Neutrophil (primary cell): ENCODE results near the gene PPP2R3B.

ENCODE experiments used
- H3K27ac ChIP-seq: fragments of 200-600 bp; sonication (generic); 2 replicates; pipeline ENCODE4 v1.5.1; 2016; ENCODE audit warnings: mild to moderate bottlenecking, moderate library complexity
- H3K27me3 ChIP-seq: fragments of 200-600 bp; sonication (generic); 2 replicates; pipeline ENCODE4 v1.6.0; 2016; ENCODE audit warnings: mild to moderate bottlenecking
- H3K36me3 ChIP-seq: fragments of 200-600 bp; sonication (generic); 2 replicates; pipeline ENCODE4 v1.5.1; 2017
- H3K4me1 ChIP-seq, 2 experiments: fragments of 200-600 bp in 1 of 2; sonication (generic) in 1 of 2; 1 replicate in 1 of 2; 2 replicates in 1 of 2; pipeline versions ENCODE4 v1.5.1 to v1.6.1; 2013 to 2016; ENCODE audit warnings: low read depth in 1 of 2, low read length in 1 of 2, mild to moderate bottlenecking in 1 of 2, moderate library complexity in 1 of 2; ENCODE audit not compliant: control insufficient read depth in 1 of 2, insufficient read depth in 1 of 2
- H3K4me3 ChIP-seq, 2 experiments: fragments of 200-600 bp in 1 of 2; sonication (generic) in 1 of 2; 1 replicate in 1 of 2; 2 replicates in 1 of 2; pipeline ENCODE4 v1.5.1; 2013 to 2016; ENCODE audit warnings: low read depth in 1 of 2, low read length in 1 of 2, mild to moderate bottlenecking in 1 of 2, moderate library complexity in 1 of 2
- H3K9me3 ChIP-seq: fragments of 200-600 bp; sonication (generic); 2 replicates; pipeline ENCODE4 v1.5.1; 2016
- CTCF ChIP-seq: fragments of 200-600 bp; sonication (generic); IDR thresholded peaks from 2 replicates; pipeline ENCODE4 v1.5.1; 2016; ENCODE audit warnings: antibody characterized with exemption

PPP2R3B gene

GRCh38 chrX:349702-350101 is 37.0 kb downstream of the PPP2R3B start:
- no peak overlapping the region for H3K4me3 ChIP-seq
- no peak overlapping the region for H3K27ac ChIP-seq
- H3K36me3 ChIP-seq, result peaks cover 27% of the 10 kb centered on the region
- H3K4me1 ChIP-seq, result no peaks in the 10 kb centered on the region
- no peaks in the 10 kb centered on the region for H3K27me3 ChIP-seq
- TF ChIP-seq CTCF, result no peak
- no peaks in the 10 kb centered on the region for H3K9me3 ChIP-seq

GRCh38 chrX:349196-349595 is 37.5 kb downstream of the PPP2R3B start:
- no peaks in the 10 kb centered on the region for H3K9me3 ChIP-seq
- H3K4me1 ChIP-seq, result no peaks in the 10 kb centered on the region
- peaks cover 32% of the 10 kb centered on the region for H3K36me3 ChIP-seq
- no peak overlapping the region for H3K27ac ChIP-seq
- no peak overlapping the region for H3K4me3 ChIP-seq
- H3K27me3 ChIP-seq, result no peaks in the 10 kb centered on the region
- no peak for TF ChIP-seq CTCF

- Histone ChIP-seq H3K36me3 (peaks cover 33% of the 10 kb centered on the region), H3K27ac (no peak overlapping the region), H3K4me1 (no peaks in the 10 kb centered on the region), H3K9me3 (no peaks in the 10 kb centered on the region), H3K27me3 (no peaks in the 10 kb centered on the region), H3K4me3 (no peak overlapping the region)
- TF ChIP-seq CTCF, result no peak
These were observed 38.1 kb downstream of the PPP2R3B start for GRCh38 chrX:348461-349117.

GRCh38 chrX:347351-348117 is 39.2 kb downstream of the PPP2R3B start:
- Histone ChIP-seq H3K27ac (no peak overlapping the region), H3K4me1 (no peaks in the 10 kb centered on the region), H3K27me3 (no peaks in the 10 kb centered on the region), H3K4me3 (no peak overlapping the region), H3K36me3 (peaks cover 31% of the 10 kb centered on the region), H3K9me3 (no peaks in the 10 kb centered on the region)
- TF ChIP-seq CTCF, result no peak

GRCh38 chrX:346034-346813 is 40.5 kb downstream of the PPP2R3B start:
- no peak for TF ChIP-seq CTCF
- Histone ChIP-seq H3K9me3 (no peaks in the 10 kb centered on the region), H3K27me3 (no peaks in the 10 kb centered on the region), H3K4me3 (no peak overlapping the region), H3K27ac (no peak overlapping the region), H3K36me3 (peaks cover 24% of the 10 kb centered on the region), H3K4me1 (no peaks in the 10 kb centered on the region)
